Body of pancreas (tissue), 4 donors: ENCODE results near the gene TNFRSF12A.

ENCODE experiments used
- POLR2A ChIP-seq, 3 donors: fragments of 450-650 bp; IDR thresholded peaks; one replicate each; pipeline ENCODE4 v1.6.1; 2016; ENCODE audit warnings: antibody characterized with exemption in 3 of 3, mild to moderate bottlenecking in 2 of 3
- TF ChIP-seq, protein P1 (sequence below), 7 experiments: fragments of 450-650 bp in 4 of 7; fragments of 200-600 bp in 3 of 7; sonication (generic) in 3 of 7; IDR thresholded peaks; one replicate each; pipeline ENCODE4 v1.5.1; 2016 to 2019; ENCODE audit warnings: antibody characterized with exemption in 7 of 7

- TF ChIP-seq, protein P1, sequence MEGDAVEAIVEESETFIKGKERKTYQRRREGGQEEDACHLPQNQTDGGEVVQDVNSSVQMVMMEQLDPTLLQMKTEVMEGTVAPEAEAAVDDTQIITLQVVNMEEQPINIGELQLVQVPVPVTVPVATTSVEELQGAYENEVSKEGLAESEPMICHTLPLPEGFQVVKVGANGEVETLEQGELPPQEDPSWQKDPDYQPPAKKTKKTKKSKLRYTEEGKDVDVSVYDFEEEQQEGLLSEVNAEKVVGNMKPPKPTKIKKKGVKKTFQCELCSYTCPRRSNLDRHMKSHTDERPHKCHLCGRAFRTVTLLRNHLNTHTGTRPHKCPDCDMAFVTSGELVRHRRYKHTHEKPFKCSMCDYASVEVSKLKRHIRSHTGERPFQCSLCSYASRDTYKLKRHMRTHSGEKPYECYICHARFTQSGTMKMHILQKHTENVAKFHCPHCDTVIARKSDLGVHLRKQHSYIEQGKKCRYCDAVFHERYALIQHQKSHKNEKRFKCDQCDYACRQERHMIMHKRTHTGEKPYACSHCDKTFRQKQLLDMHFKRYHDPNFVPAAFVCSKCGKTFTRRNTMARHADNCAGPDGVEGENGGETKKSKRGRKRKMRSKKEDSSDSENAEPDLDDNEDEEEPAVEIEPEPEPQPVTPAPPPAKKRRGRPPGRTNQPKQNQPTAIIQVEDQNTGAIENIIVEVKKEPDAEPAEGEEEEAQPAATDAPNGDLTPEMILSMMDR (IDR thresholded peaks at IDR 0.05): no peak
- no peak for TF ChIP-seq POLR2A (IDR thresholded peaks at IDR 0.05)
Measured at GRCh38 chr16:3014971-3015370, 5.2 kb upstream of the TNFRSF12A start.
